ENCODE data around the gene TMEFF2. TPM values are rescaled to one million over a fixed set of nuclear protein-coding genes. Genes with fewer than 3 reads are reported as not detected.

TMEFF2 gene
- total and polyA plus RNA-seq, 10 of the 15 experiments (the other 5 are each of a cell fraction or from before 2014, with no cell fraction given): not detected

DNA sequence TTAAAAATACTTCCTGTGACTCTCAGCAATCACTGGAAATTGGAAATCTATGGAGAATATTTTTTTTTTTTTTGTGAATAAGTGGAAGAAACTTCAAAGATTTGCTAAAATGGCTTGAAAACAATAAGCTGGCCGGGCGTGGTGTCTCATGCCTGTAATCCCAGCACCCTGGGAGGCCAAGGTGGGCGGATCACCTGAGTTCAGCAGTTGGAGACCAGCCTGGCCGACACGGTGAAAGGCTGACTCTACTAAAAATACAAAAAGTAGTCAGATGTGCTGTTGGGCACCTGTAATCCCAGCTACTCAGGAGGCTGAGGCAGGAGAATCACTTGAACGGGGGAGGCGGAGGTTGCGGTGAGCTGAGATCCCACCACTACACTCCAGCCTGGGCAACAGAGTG lies 192.3 kb downstream of the TMEFF2 start (continued):
- no peak for TF ChIP-seq ZBTB40 (IDR thresholded peaks at IDR 0.05; ENCODE audit: borderline replicate concordance)
- no peak for TF ChIP-seq RBBP5 (conservative IDR thresholded peaks at IDR 0.05)

- Histone ChIP-seq H3K4me2 (ENCODE audit: control insufficient read depth, insufficient read depth) (no peak overlapping the region), H2AFZ (ENCODE audit: control insufficient read depth, low read depth, low read length) (no peak overlapping the region), H3K4me1 (ENCODE audit: control insufficient read depth, insufficient read depth, low read length) (peaks cover 12% of the 10 kb centered on the region), H4K20me1 (ENCODE audit: control insufficient read depth, insufficient read depth) (no peaks in the 10 kb centered on the region), H3K9ac (ENCODE audit: control insufficient read depth, insufficient read depth, low read length) (no peak overlapping the region), H3K79me2 (ENCODE audit: control insufficient read depth, insufficient read depth, low read length) (no peaks in the 10 kb centered on the region), H3K9me3 (replicated peaks; ENCODE audit: control insufficient read depth, insufficient read depth, low read length) (no peaks in the 10 kb centered on the region), H3K4me3 (no peak overlapping the region), H3K36me3 (ENCODE audit: control insufficient read depth in 2 of 2, insufficient read depth in 2 of 2, low read length in 1 of 2) (no peaks in the 10 kb centered on the region), H3K27me3 (replicated peaks in 1 of 2; ENCODE audit: control insufficient read depth in 2 of 2, insufficient read depth in 2 of 2, low read length in 1 of 2) (no peaks in the 10 kb centered on the region), H3K27ac (ENCODE audit: control insufficient read depth, insufficient read depth) (no peak overlapping the region)
- ChIA-PET CTCF (interaction anchor here (0.9 to 2.3 kb wide), 6 partner anchors 10 to 131 kb away, joined by 3 to 7 read pairs (median 3); no protein-coding TSS in a partner anchor), RAD21 (ENCODE audit: unreplicated experiment) (interaction anchor here (0.5 to 1.1 kb wide), 3 partner anchors 15 to 413 kb away, joined by 3 to 5 read pairs (median 4); no protein-coding TSS in a partner anchor), SMC1A (ENCODE audit: uncharacterized antibody, unreplicated experiment) (interaction anchor here (0.7 to 2.8 kb wide), 16 partner anchors 9 to 323 kb away, joined by 3 to 11 read pairs (median 4); partner anchors contain the start of gene NABP1), POLR2A (interaction anchor here (1.6 kb wide), 1 partner anchor 10 kb away, joined by 8 read pairs; no protein-coding TSS in a partner anchor)
- intact Hi-C loops (cut with micrococcal nuclease; ENCODE audit: unreplicated experiment) (loop anchor here (5.0 kb wide), 2 partner anchors 43 to 128 kb away; no protein-coding TSS in a partner anchor), in situ Hi-C loops (cut with MboI) (no loop called here)
- ATAC-seq (no peak), DNase-seq (ENCODE audit: low read depth, low spot score) (no peak), FAIRE-seq (no peak)
- WGBS (ENCODE audit: insufficient coverage, insufficient replicate concordance, low lambda C conversion rate, missing lambda C conversion rate): 52% methylated on average over 1 of the region's 1 CpG
- no TSS peak for BruUV-seq (replicated peaks)
- no peak for TF ChIP-seq ZBTB40 (IDR thresholded peaks at IDR 0.05; ENCODE audit: borderline replicate concordance)
- TF ChIP-seq SREBF2 (IDR thresholded peaks at IDR 0.05; ENCODE audit: low read length): no peak
- TF ChIP-seq MTA3 (IDR thresholded peaks at IDR 0.05; ENCODE audit: borderline replicate concordance, low read length): no peak
- TF ChIP-seq YY1 (IDR thresholded peaks at IDR 0.05; ENCODE audit: low read depth, low read length): no peak
- TF ChIP-seq TCF3 (IDR thresholded peaks at IDR 0.05; ENCODE audit: borderline replicate concordance, insufficient read depth, low read depth, low read length): no peak
- no peak for TF ChIP-seq SREBF1 (IDR thresholded peaks at IDR 0.05; ENCODE audit: low read length)
- no peak for TF ChIP-seq HCFC1 (IDR thresholded peaks at IDR 0.05; ENCODE audit: low read length)
- TF ChIP-seq, protein P1, sequence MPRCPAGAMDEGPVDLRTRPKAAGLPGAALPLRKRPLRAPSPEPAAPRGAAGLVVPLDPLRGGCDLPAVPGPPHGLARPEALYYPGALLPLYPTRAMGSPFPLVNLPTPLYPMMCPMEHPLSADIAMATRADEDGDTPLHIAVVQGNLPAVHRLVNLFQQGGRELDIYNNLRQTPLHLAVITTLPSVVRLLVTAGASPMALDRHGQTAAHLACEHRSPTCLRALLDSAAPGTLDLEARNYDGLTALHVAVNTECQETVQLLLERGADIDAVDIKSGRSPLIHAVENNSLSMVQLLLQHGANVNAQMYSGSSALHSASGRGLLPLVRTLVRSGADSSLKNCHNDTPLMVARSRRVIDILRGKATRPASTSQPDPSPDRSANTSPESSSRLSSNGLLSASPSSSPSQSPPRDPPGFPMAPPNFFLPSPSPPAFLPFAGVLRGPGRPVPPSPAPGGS (IDR thresholded peaks at IDR 0.05; ENCODE audit: borderline replicate concordance, insufficient read depth, low read depth, low read length, poor library complexity, severe bottlenecking): no peak
- no peak for TF ChIP-seq NBN (IDR thresholded peaks at IDR 0.05)
- no peak for TF ChIP-seq PML (IDR thresholded peaks at IDR 0.05; ENCODE audit: low read length)
- no peak for TF ChIP-seq EZH2 (IDR thresholded peaks at IDR 0.05; ENCODE audit: borderline replicate concordance, control insufficient read depth, low read depth, low read length)
These were observed 194.3 kb downstream of the TMEFF2 start for GRCh38 chr2:192000196-192000980.
